HG02884 (cell line): ENCODE data around the gene RAD51AP1.

Source experiments
- ATAC-seq: cut with Tn5 transposase; IDR thresholded peaks from one replicate; pipeline ENCODE4 v1.9.1; 2021; ENCODE audit warnings: mild to moderate bottlenecking, moderate library complexity; ENCODE audit not compliant: unreplicated experiment

The RAD51AP1 gene

GRCh38 chr12:4540638-4541037, 1.9 kb downstream of the RAD51AP1 start:
- no peak for ATAC-seq

- ATAC-seq = no peak
These were observed 6.5 kb downstream of the RAD51AP1 start for GRCh38 chr12:4545195-4545594.

- no peak for ATAC-seq
These were observed 13.5 kb downstream of the RAD51AP1 start for GRCh38 chr12:4552191-4552590.

- ATAC-seq = no peak
These were observed 15.3 kb downstream of the RAD51AP1 start for GRCh38 chr12:4553943-4554342.

GRCh38 chr12:4555804-4556203, 17.1 kb downstream of the RAD51AP1 start:
- no peak for ATAC-seq

- ATAC-seq = no peak
These were observed 18.2 kb downstream of the RAD51AP1 start for GRCh38 chr12:4556735-4557530.

GRCh38 chr12:4557586-4557985, 18.9 kb downstream of the RAD51AP1 start:
- no peak for ATAC-seq

GRCh38 chr12:4558171-4558570, 19.5 kb downstream of the RAD51AP1 start:
- no peak for ATAC-seq

- no peak for ATAC-seq
These were observed 23.5 kb downstream of the RAD51AP1 start, which contains the start of gene DYRK4 for GRCh38 chr12:4562034-4562657. Gene DYRK4, plus strand, starts transcription at chr12:4562208. Its CDS starts 38 bp downstream, at chr12:4562246.

- no peak for ATAC-seq
These were observed 24.6 kb downstream of the RAD51AP1 start for GRCh38 chr12:4563336-4563735.

- ATAC-seq = no peak
These were observed 26.1 kb downstream of the RAD51AP1 start for GRCh38 chr12:4564818-4565217.

- no peak for ATAC-seq
These were observed 27.8 kb downstream of the RAD51AP1 start for GRCh38 chr12:4566474-4566873.

- ATAC-seq = no peak
These were observed 28.6 kb downstream of the RAD51AP1 start for GRCh38 chr12:4567073-4567881.

- no peak for ATAC-seq
These were observed 30.6 kb downstream of the RAD51AP1 start for GRCh38 chr12:4569261-4569660.

GRCh38 chr12:4572680-4573079, 34.0 kb downstream of the RAD51AP1 start:
- ATAC-seq = no peak

GRCh38 chr12:4579305-4580102, 40.8 kb downstream of the RAD51AP1 start:
- ATAC-seq = no peak

- ATAC-seq = no peak
These were observed 41.6 kb downstream of the RAD51AP1 start for GRCh38 chr12:4580281-4580688.

GRCh38 chr12:4584281-4584680, 45.6 kb downstream of the RAD51AP1 start:
- no peak for ATAC-seq

GRCh38 chr12:4584896-4585295, 46.2 kb downstream of the RAD51AP1 start:
- no peak for ATAC-seq

- no peak for ATAC-seq
These were observed 47.8 kb downstream of the RAD51AP1 start for GRCh38 chr12:4586500-4586899.

GRCh38 chr12:4587108-4587507, 48.4 kb downstream of the RAD51AP1 start:
- ATAC-seq = no peak
